Uterus (tissue), 4 donors: ENCODE measurements around the gene ESYT1. TPM values are rescaled to one million over a fixed set of nuclear protein-coding genes. Genes with fewer than 3 reads are reported as not detected.

Experiments used
- DNase-seq, 2 donors: peaks; one replicate each; pipeline ENCODE4 v3.0.0-alpha.2; 2019 to 2020
- H3K27ac ChIP-seq, 2 donors: fragments of 200-600 bp; sonication (generic); 1 replicate in 1 of 2; 2 replicates in 1 of 2; pipeline ENCODE4 v1.5.1; 2016 to 2018
- H3K27me3 ChIP-seq, 2 donors: fragments of 200-600 bp; sonication (generic); one replicate each; pipeline ENCODE4 v1.5.1; 2018 to 2019; ENCODE audit warnings: control low read depth in 1 of 2
- H3K36me3 ChIP-seq, 2 donors: fragments of 200-600 bp; sonication (generic); one replicate each; pipeline ENCODE4 v1.5.1; 2019; ENCODE audit warnings: control low read depth in 1 of 2
- H3K4me1 ChIP-seq, 2 donors: fragments of 200-600 bp; sonication (generic); one replicate each; pipeline ENCODE4 v1.5.1; 2018 to 2019; ENCODE audit warnings: control low read depth in 1 of 2
- H3K4me3 ChIP-seq, 2 donors: fragments of 200-600 bp; sonication (generic); 1 replicate in 1 of 2; 2 replicates in 1 of 2; pipeline ENCODE4 v1.5.1; 2018 to 2019; ENCODE audit warnings: mild to moderate bottlenecking in 1 of 2
- H3K9me3 ChIP-seq, 2 donors: fragments of 200-600 bp; sonication (generic); one replicate each; pipeline ENCODE4 v1.5.1; 2019; ENCODE audit warnings: control low read depth in 1 of 2
- POLR2A ChIP-seq, 2 donors: fragments of 450-650 bp; IDR thresholded peaks; one replicate each; pipeline ENCODE4 v1.6.1; 2016; ENCODE audit warnings: antibody characterized with exemption in 2 of 2, mild to moderate bottlenecking in 1 of 2, moderate library complexity in 1 of 2
- intact Hi-C: fragments of 100-400 bp; cut with DNase I; formaldehyde crosslinking; loops from one replicate; pipeline ENCODE4 v1.15.1; 2023; ENCODE audit warnings: low total_unique reads
- total RNA-seq, 4 donors: library from RNA; depleted of rRNA in 3 of 4; stranded (reverse); fragments of >200 nt in 3 of 4; gene quantifications; one replicate each; pipeline versions ENCODE4 v1.1.0 to v1.2.4, GENCODE V29; 2014 to 2023
- TF ChIP-seq, protein P1 (sequence below), 4 experiments: fragments of 200-600 bp in 2 of 4; fragments of 450-650 bp in 2 of 4; sonication (generic) in 2 of 4; IDR thresholded peaks; one replicate each; pipeline ENCODE4 v1.5.1; 2016 to 2019; ENCODE audit warnings: antibody characterized with exemption in 4 of 4, mild to moderate bottlenecking in 2 of 4, moderate library complexity in 1 of 4
- donor health status: DM: yes; HTN: yes; CAD: no.

Gene ESYT1
- total RNA-seq, 4 donors from 2014 or later: 98.4 to 203 (median 134) TPM

DNA sequence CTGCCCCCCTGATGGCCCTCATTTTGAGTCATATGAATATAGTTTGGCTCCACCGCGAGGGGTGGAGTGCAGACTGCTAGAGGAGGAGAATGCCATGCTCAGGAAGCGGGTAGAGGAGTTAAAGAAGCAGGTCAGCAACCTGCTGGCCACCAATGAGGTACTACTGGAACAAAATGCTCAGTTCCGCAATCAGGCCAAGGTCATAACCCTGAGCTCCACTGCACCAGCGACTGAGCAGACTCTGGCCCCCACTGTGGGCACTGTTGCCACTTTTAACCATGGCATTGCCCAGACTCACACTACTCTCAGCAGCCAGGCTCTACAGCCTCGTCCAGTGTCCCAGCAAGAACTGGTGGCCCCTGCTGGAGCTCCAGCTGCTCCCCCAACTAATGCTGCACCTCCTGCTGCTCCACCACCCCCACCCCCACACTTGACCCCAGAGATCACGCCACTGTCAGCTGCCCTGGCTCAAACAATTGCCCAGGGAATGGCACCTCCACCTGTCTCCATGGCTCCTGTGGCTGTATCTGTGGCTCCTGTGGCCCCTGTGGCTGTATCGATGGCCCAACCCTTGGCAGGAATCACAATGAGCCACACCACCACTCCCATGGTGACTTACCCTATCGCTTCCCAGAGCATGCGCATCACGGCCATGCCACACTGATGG is 6.7 kb upstream of the ESYT1 start:
- H3K27me3 ChIP-seq: no peaks in the 10 kb centered on the region
- H3K9me3 ChIP-seq: no peaks in the 10 kb centered on the region
- H3K36me3 ChIP-seq: no peaks in the 10 kb centered on the region
- H3K4me1 ChIP-seq: peaks cover 5 to 20% of the 10 kb centered on the region in 2 donors
- DNase-seq: no peak
- intact Hi-C loops: no loop called here
- TF ChIP-seq, protein P1, sequence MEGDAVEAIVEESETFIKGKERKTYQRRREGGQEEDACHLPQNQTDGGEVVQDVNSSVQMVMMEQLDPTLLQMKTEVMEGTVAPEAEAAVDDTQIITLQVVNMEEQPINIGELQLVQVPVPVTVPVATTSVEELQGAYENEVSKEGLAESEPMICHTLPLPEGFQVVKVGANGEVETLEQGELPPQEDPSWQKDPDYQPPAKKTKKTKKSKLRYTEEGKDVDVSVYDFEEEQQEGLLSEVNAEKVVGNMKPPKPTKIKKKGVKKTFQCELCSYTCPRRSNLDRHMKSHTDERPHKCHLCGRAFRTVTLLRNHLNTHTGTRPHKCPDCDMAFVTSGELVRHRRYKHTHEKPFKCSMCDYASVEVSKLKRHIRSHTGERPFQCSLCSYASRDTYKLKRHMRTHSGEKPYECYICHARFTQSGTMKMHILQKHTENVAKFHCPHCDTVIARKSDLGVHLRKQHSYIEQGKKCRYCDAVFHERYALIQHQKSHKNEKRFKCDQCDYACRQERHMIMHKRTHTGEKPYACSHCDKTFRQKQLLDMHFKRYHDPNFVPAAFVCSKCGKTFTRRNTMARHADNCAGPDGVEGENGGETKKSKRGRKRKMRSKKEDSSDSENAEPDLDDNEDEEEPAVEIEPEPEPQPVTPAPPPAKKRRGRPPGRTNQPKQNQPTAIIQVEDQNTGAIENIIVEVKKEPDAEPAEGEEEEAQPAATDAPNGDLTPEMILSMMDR (IDR thresholded peaks at IDR 0.05): no peak
- TF ChIP-seq POLR2A (IDR thresholded peaks at IDR 0.05): no peak
- no peak overlapping the region for H3K4me3 ChIP-seq
- peak overlapping the region in 1 of 2 donors; percentile 98 for H3K27ac ChIP-seq

DNA sequence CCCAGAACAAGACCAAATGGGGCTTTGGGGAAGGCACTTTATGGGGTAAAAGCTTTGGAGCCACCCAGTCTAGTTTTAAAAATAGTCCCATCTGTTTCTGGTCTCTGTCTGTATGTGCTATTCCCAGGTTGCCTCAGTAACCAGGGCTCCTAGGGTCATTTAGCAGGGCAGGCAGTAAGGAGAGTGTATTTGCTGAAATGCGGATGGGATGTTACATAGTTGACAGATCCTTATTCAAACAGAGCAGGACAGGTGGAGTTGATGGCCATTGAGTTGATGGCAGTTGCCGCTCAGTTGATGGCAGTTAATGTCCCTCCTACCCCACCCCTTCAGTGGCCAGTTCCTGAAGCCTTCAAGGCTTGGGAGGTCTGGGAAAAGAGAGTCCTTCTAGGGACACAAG is 5.4 kb upstream of the ESYT1 start:
- Histone ChIP-seq H3K36me3 (no peaks in the 10 kb centered on the region), H3K27ac (peak overlapping the region in 1 of 2 donors; percentile 30), H3K4me1 (peaks cover 13 to 20% of the 10 kb centered on the region in 2 donors), H3K9me3 (no peaks in the 10 kb centered on the region), H3K27me3 (no peaks in the 10 kb centered on the region), H3K4me3 (no peak overlapping the region)
- TF ChIP-seq, protein P1 (IDR thresholded peaks at IDR 0.05): no peak
- TF ChIP-seq POLR2A (IDR thresholded peaks at IDR 0.05): no peak
- intact Hi-C loops: no loop called here
- DNase-seq: no peak

DNA sequence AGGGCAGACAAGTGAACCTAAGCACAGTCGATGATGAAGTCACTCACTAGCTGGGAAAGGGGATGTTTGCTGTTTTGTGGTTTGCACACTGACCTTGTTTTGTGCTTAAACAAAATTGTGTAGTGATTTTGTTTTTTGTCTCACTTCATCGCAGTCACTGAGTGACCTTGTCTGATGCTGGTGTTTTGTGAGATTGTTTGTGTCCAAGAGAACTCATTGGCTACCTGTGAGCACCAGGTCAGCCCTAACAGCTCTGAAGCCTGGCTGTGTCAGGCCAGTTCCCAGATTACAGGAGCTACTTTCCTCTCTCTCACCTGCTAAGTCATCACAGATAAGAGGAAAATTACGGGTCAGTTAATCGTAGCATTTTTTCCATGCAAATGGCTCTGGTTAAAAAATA is 3.9 kb upstream of the ESYT1 start:
- no peaks in the 10 kb centered on the region for H3K9me3 ChIP-seq
- H3K36me3 ChIP-seq: no peaks in the 10 kb centered on the region
- no peaks in the 10 kb centered on the region for H3K27me3 ChIP-seq
- peak overlapping the region in 1 of 2 donors; percentile 89 for H3K27ac ChIP-seq
- no peak overlapping the region for H3K4me3 ChIP-seq
- no peak for TF ChIP-seq POLR2A (IDR thresholded peaks at IDR 0.05)
- TF ChIP-seq, protein P1 (IDR thresholded peaks at IDR 0.05): no peak
- peaks cover 10 to 13% of the 10 kb centered on the region in 2 donors for H3K4me1 ChIP-seq
- no peak for DNase-seq
- intact Hi-C loops: no loop called here

DNA sequence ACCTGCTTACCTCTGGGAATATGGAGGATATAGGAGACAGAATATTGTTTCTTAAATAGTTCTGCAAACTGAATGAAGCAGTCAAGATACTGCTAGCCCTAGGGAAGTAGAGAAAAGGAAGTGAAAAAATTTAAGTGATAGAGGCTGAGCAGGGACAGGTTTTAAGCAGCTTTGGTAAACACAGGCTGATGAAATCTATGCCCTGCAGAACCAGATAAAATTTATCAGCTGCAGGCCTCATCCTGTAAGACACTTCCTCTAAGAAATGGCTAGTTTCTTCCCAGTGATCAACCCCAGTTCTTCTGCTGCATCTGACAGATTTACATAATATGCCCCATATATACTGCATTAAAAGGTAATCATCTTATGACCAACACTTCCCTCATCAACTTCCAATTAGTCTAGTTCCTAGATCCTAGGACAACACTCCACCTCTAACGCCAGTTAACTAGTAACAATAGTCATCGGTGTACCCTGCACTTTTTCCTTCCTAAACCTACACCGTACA is 1.3 kb upstream of the ESYT1 start:
- H3K27ac ChIP-seq: peak overlapping the region; percentile 88 to 89

DNA sequence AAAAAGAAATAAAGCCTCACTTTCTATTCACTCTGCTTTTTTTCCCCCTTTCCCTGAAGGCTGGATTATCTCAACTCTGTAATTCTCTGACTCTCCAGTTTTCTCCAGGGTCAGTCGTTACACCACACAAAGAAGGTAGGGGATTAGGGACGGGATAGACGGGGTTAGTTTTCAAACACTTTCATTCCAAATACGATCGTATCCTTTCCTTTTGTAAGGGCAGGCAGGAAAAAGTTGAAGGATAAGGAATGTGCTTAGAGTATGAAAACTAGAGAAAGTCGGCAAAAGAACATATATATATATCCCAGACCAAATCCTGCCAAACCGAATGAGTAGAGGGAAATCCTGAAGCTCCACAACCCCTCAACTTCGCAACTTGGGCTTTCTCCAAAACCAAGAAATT is 581 bp upstream of the ESYT1 start:
- peak in 1 of 2 donors; percentile 75 for TF ChIP-seq POLR2A (IDR thresholded peaks at IDR 0.05)
- TF ChIP-seq, protein P1 (IDR thresholded peaks at IDR 0.05): peak in 1 of 4 experiments; percentile 12
- Histone ChIP-seq H3K4me3 (peak overlapping the region; percentile 10 to 36), H3K27me3 (no peaks in the 10 kb centered on the region), H3K27ac (peak overlapping the region; percentile 88 to 89), H3K9me3 (no peaks in the 10 kb centered on the region), H3K36me3 (no peaks in the 10 kb centered on the region), H3K4me1 (peaks cover 8 to 10% of the 10 kb centered on the region in 2 donors)
- intact Hi-C loops: loop anchor here (5.0 kb wide), 1 partner anchor 35 kb away; no protein-coding TSS in a partner anchor
- no peak for DNase-seq

More for the DNA sequence above, 1.3 kb upstream of the ESYT1 start:
- H3K9me3 ChIP-seq: no peaks in the 10 kb centered on the region
- no peak overlapping the region for H3K4me3 ChIP-seq
- intact Hi-C loops: loop anchor here (5.0 kb wide), 1 partner anchor 36 kb away; no protein-coding TSS in a partner anchor
- TF ChIP-seq POLR2A (IDR thresholded peaks at IDR 0.05): no peak
- TF ChIP-seq, protein P1 (IDR thresholded peaks at IDR 0.05): no peak
- H3K4me1 ChIP-seq: peaks cover 8 to 10% of the 10 kb centered on the region in 2 donors
- no peaks in the 10 kb centered on the region for H3K36me3 ChIP-seq
- no peaks in the 10 kb centered on the region for H3K27me3 ChIP-seq
- DNase-seq: no peak
